H9 (cell line): ENCODE results near the gene LCNL1. TPM values are rescaled to one million over a fixed set of nuclear protein-coding genes. Genes with fewer than 3 reads are reported as not detected.
A peak's percentile ranks its signal among the peaks of the same experiment; 100 is the strongest.

Experiments
- DNase-seq: peaks from one replicate; pipeline ENCODE4 v3.0.0-alpha.2; 2017
- H2AFZ ChIP-seq: one replicate; pipeline ENCODE4 v1.6.1; 2013; ENCODE audit warnings: mild to moderate bottlenecking, low read length, control low read depth, moderate library complexity
- H2AK5ac ChIP-seq: 2 replicates; pipeline ENCODE4 v1.6.1; 2013; ENCODE audit warnings: low read length, control low read depth, mixed read lengths; ENCODE audit not compliant: insufficient read length
- H2BK120ac ChIP-seq: one replicate; pipeline ENCODE4 v1.6.1; 2013; ENCODE audit warnings: low read depth, mild to moderate bottlenecking, low read length, control low read depth, inconsistent platforms; ENCODE audit not compliant: poor library complexity, severe bottlenecking
- H2BK12ac ChIP-seq: 2 replicates; pipeline ENCODE4 v1.6.1; 2013; ENCODE audit warnings: low read length, control low read depth, mixed read lengths, low read depth; ENCODE audit not compliant: insufficient read length
- H2BK15ac ChIP-seq: 2 replicates; pipeline ENCODE4 v1.6.1; 2013; ENCODE audit warnings: low read depth, low read length, control low read depth
- H2BK20ac ChIP-seq: one replicate; pipeline ENCODE4 v1.6.1; 2013; ENCODE audit warnings: low read depth, mild to moderate bottlenecking, low read length, control low read depth, inconsistent platforms; ENCODE audit not compliant: poor library complexity, severe bottlenecking
- H2BK5ac ChIP-seq: 2 replicates; pipeline ENCODE4 v1.6.1; 2013; ENCODE audit warnings: low read length, control low read depth, mixed read lengths; ENCODE audit not compliant: insufficient read length
- H3K14ac ChIP-seq: 2 replicates; pipeline ENCODE4 v1.6.1; 2013; ENCODE audit warnings: low read length, control low read depth; ENCODE audit not compliant: insufficient read depth
- H3K18ac ChIP-seq: 2 replicates; pipeline ENCODE4 v1.6.1; 2013; ENCODE audit warnings: low read depth, mild to moderate bottlenecking, mixed read lengths, low read length, control low read depth; ENCODE audit not compliant: insufficient read length
- H3K23ac ChIP-seq: 2 replicates; pipeline ENCODE4 v1.6.1; 2013; ENCODE audit warnings: low read length, control low read depth, mixed read lengths, low read depth; ENCODE audit not compliant: insufficient read length
- H3K23me2 ChIP-seq: 2 replicates; pipeline ENCODE4 v1.6.1; 2013; ENCODE audit warnings: low read depth, mild to moderate bottlenecking, mixed read lengths, low read length, control low read depth; ENCODE audit not compliant: insufficient read length, poor library complexity, severe bottlenecking
- H3K27ac ChIP-seq: 2 replicates; pipeline ENCODE4 v1.5.1; 2013; ENCODE audit warnings: low read length, control low read depth, mixed read lengths, low read depth; ENCODE audit not compliant: insufficient read length
- H3K27me3 ChIP-seq: 2 replicates; pipeline ENCODE4 v1.6.1; 2013; ENCODE audit warnings: low read length, control low read depth, inconsistent platforms; ENCODE audit not compliant: insufficient read depth
- H3K4ac ChIP-seq: 2 replicates; pipeline ENCODE4 v1.6.1; 2013; ENCODE audit warnings: low read depth, mild to moderate bottlenecking, control low read depth, inconsistent platforms, low read length, moderate library complexity
- H3K4me1 ChIP-seq: 2 replicates; pipeline ENCODE4 v1.6.1; 2013; ENCODE audit warnings: low read length, control low read depth, inconsistent platforms; ENCODE audit not compliant: insufficient read depth
- H3K4me2 ChIP-seq: 2 replicates; pipeline ENCODE4 v1.6.1; 2013; ENCODE audit warnings: low read length, control low read depth, mixed read lengths; ENCODE audit not compliant: insufficient read length, insufficient read depth
- H3K56ac ChIP-seq: 2 replicates; pipeline ENCODE4 v1.6.1; 2013; ENCODE audit warnings: low read depth, mild to moderate bottlenecking, mixed read lengths, low read length, control low read depth; ENCODE audit not compliant: insufficient read length
- H3K79me1 ChIP-seq: 2 replicates; pipeline ENCODE4 v1.6.1; 2013; ENCODE audit warnings: low read depth, mild to moderate bottlenecking, moderate library complexity, low read length, control low read depth, inconsistent platforms; ENCODE audit not compliant: insufficient read depth, poor library complexity, severe bottlenecking
- H3K79me2 ChIP-seq: 2 replicates; pipeline ENCODE4 v1.6.1; 2013; ENCODE audit warnings: low read length, control low read depth, inconsistent platforms; ENCODE audit not compliant: insufficient read depth
- H3K9ac ChIP-seq: 2 replicates; pipeline ENCODE4 v1.6.1; 2013; ENCODE audit warnings: low read length, control low read depth, mixed read lengths; ENCODE audit not compliant: insufficient read length; ENCODE audit errors: extremely low read depth
- H3K9me3 ChIP-seq: one replicate; pipeline ENCODE4 v1.6.1; 2013; ENCODE audit warnings: low read depth, low read length, inconsistent platforms; ENCODE audit not compliant: control insufficient read depth
- H3T11ph ChIP-seq: one replicate; pipeline ENCODE4 v1.6.1; 2013; ENCODE audit warnings: mild to moderate bottlenecking, low read length, control low read depth, inconsistent platforms
- H4K20me1 ChIP-seq: one replicate; pipeline ENCODE4 v1.6.1; 2013; ENCODE audit not compliant: control insufficient read depth, insufficient read length, insufficient read depth
- H4K5ac ChIP-seq: 2 replicates; pipeline ENCODE4 v1.6.1; 2013; ENCODE audit warnings: low read depth, mild to moderate bottlenecking, mixed read lengths, low read length, control low read depth; ENCODE audit not compliant: insufficient read length
- H4K8ac ChIP-seq: replicated peaks from 2 replicates; pipeline ENCODE4 v1.6.1; 2013; ENCODE audit warnings: low read length, control low read depth, mixed read lengths, low read depth; ENCODE audit not compliant: insufficient read length
- H4K91ac ChIP-seq: 2 replicates; pipeline ENCODE4 v1.6.1; 2013; ENCODE audit warnings: low read depth, mild to moderate bottlenecking, moderate library complexity, mixed read lengths, low read length, control low read depth; ENCODE audit not compliant: insufficient read length
- H3K27ac Mint-ChIP-seq, 3 experiments: 2 replicates in 2 of 3; 3 replicates in 1 of 3; pipeline ENCODE4 v1.8.0; 2020 to 2021; ENCODE audit warnings: mixed read lengths in 3 of 3, mild to moderate bottlenecking in 1 of 3, moderate library complexity in 1 of 3
- H3K27me3 Mint-ChIP-seq: 2 replicates; pipeline ENCODE4 v1.8.0; 2021; ENCODE audit warnings: low read depth, mild to moderate bottlenecking, moderate library complexity, mixed read lengths
- H3K36me3 Mint-ChIP-seq, 3 experiments: 2 replicates in 2 of 3; 3 replicates in 1 of 3; pipeline ENCODE4 v1.8.0; 2020 to 2021; ENCODE audit warnings: low read depth in 3 of 3, mixed read lengths in 3 of 3; ENCODE audit not compliant: insufficient read depth in 1 of 3
- H3K4me1 Mint-ChIP-seq, 2 experiments: 2 replicates each; pipeline ENCODE4 v1.8.0; 2020; ENCODE audit warnings: mixed read lengths in 2 of 2
- H3K4me3 Mint-ChIP-seq, 2 experiments: 2 replicates in 1 of 2; 3 replicates in 1 of 2; pipeline ENCODE4 v1.8.0; 2020 to 2021; ENCODE audit warnings: mild to moderate bottlenecking in 2 of 2, mixed read lengths in 2 of 2, moderate library complexity in 1 of 2
- H3K9me3 Mint-ChIP-seq, 2 experiments: 2 replicates in 1 of 2; 3 replicates in 1 of 2; pipeline ENCODE4 v1.8.0; 2020; ENCODE audit warnings: mild to moderate bottlenecking in 2 of 2, mixed read lengths in 2 of 2, moderate library complexity in 1 of 2
- WGBS: extraction: QIAGEN DNeasy Blood & Tissue Kit; methylation state at CpG from one replicate; pipeline ENCODE4 v1.1.7; 2013; ENCODE audit warnings: missing lambda C conversion rate, low lambda C conversion rate, mixed read lengths; ENCODE audit not compliant: insufficient read length; ENCODE audit errors: extremely low coverage; 5-methylcytosine and 5-hydroxymethylcytosine counted together
- total RNA-seq: library from RNA; stranded (reverse); gene quantifications from 2 replicates; pipeline ENCODE4 v1.2.1, GENCODE V29; 2021
- TF ChIP-seq, protein P1 (sequence below): fragments of 200-600 bp; sonication (generic); conservative IDR thresholded peaks from 3 replicates; pipeline ENCODE4 v1.8.0; 2021; ENCODE audit warnings: antibody characterized with exemption, mild to moderate bottlenecking

LCNL1 gene
- total RNA-seq, 1 experiment from 2014 or later, result 0.20 TPM

GRCh38 chr9:136964833-136965422 lies 17.9 kb upstream of the LCNL1 start:
- H3K79me2 ChIP-seq, result no peaks in the 10 kb centered on the region
- no peak overlapping the region for H3K9ac ChIP-seq
- no peak overlapping the region for H4K91ac ChIP-seq
- H2AFZ ChIP-seq, result no peak overlapping the region
- no peak overlapping the region for H4K8ac ChIP-seq
- H3K27me3 ChIP-seq, result no peaks in the 10 kb centered on the region
- Mint-ChIP-seq H3K4me1 (peaks cover 7 to 12% of the 10 kb centered on the region in 2 experiments), H3K27ac (no peak overlapping the region), H3K27me3 (peaks cover 16% of the 10 kb centered on the region), H3K4me3 (peak overlapping the region in 1 of 2 experiments; percentile 50; a peak in 1 of 5 replicates), H3K9me3 (no peaks in the 10 kb centered on the region), H3K36me3 (no peaks in the 10 kb centered on the region)
- H3K14ac ChIP-seq, result no peak overlapping the region
- H4K5ac ChIP-seq, result no peak overlapping the region
- no peaks in the 10 kb centered on the region for H4K20me1 ChIP-seq
- H3K23ac ChIP-seq, result no peak overlapping the region
- H3K4ac ChIP-seq, result no peak overlapping the region
- H3K79me1 ChIP-seq, result no peaks in the 10 kb centered on the region
- H3K18ac ChIP-seq, result no peak overlapping the region
- peaks cover 2% of the 10 kb centered on the region; the same call in 1 of the 2 replicates for H3K4me1 ChIP-seq
- H2AK5ac ChIP-seq, result no peak overlapping the region
- H3K56ac ChIP-seq, result no peak overlapping the region
- no peak overlapping the region for H2BK15ac ChIP-seq
- DNase-seq, result no peak
- H3T11ph ChIP-seq, result no peak overlapping the region
- no peak overlapping the region for H2BK5ac ChIP-seq
- H3K4me2 ChIP-seq, result no peak overlapping the region
- no peak overlapping the region for H2BK12ac ChIP-seq
- no peaks in the 10 kb centered on the region for H3K9me3 ChIP-seq
- H2BK120ac ChIP-seq, result no peak overlapping the region
- WGBS, result no CpG with 5 or more reads among the region's 26 CpGs
- H3K23me2 ChIP-seq, result no peaks in the 10 kb centered on the region
- TF ChIP-seq, protein P1, sequence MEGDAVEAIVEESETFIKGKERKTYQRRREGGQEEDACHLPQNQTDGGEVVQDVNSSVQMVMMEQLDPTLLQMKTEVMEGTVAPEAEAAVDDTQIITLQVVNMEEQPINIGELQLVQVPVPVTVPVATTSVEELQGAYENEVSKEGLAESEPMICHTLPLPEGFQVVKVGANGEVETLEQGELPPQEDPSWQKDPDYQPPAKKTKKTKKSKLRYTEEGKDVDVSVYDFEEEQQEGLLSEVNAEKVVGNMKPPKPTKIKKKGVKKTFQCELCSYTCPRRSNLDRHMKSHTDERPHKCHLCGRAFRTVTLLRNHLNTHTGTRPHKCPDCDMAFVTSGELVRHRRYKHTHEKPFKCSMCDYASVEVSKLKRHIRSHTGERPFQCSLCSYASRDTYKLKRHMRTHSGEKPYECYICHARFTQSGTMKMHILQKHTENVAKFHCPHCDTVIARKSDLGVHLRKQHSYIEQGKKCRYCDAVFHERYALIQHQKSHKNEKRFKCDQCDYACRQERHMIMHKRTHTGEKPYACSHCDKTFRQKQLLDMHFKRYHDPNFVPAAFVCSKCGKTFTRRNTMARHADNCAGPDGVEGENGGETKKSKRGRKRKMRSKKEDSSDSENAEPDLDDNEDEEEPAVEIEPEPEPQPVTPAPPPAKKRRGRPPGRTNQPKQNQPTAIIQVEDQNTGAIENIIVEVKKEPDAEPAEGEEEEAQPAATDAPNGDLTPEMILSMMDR, result no peak
- H3K27ac ChIP-seq, result no peak overlapping the region
- no peak overlapping the region for H2BK20ac ChIP-seq
